Heart left ventricle (tissue), 16 donors: ENCODE results near the gene CDC42. TPM values are rescaled to one million over a fixed set of nuclear protein-coding genes. Genes with fewer than 3 reads are reported as not detected.
A peak's percentile ranks its signal among the peaks of the same experiment; 100 is the strongest.

Experiments
- ATAC-seq, 4 donors: fragments of 200-7000 bp; cut with Tn5 transposase; one replicate each; pipeline ENCODE4 v1.9.1; 2020 to 2022; ENCODE audit warnings: moderate library complexity in 4 of 4, mild to moderate bottlenecking in 3 of 4, moderate number of reproducible peaks in 1 of 4
- DNase-seq, 5 donors: peaks; one replicate each; pipeline ENCODE4 v3.0.0-alpha.2; 2020
- H3K27ac ChIP-seq, 12 donors: fragments of 200-600 bp; sonication (generic) in 4 of 12; one replicate each; pipeline versions ENCODE4 v1.5.0 to v1.8.0; 2016 to 2022; ENCODE audit warnings: mild to moderate bottlenecking in 2 of 12
- H3K27me3 ChIP-seq, 9 donors: fragments of 200-600 bp; sonication (generic) in 2 of 9; one replicate each; pipeline versions ENCODE4 v1.5.1 to v1.8.0; 2016 to 2022; ENCODE audit warnings: mild to moderate bottlenecking in 3 of 9
- H3K36me3 ChIP-seq, 9 donors: fragments of 200-600 bp; sonication (generic) in 2 of 9; one replicate each; pipeline versions ENCODE4 v1.5.0 to v1.8.0; 2018 to 2022; ENCODE audit warnings: mild to moderate bottlenecking in 2 of 9
- H3K4me1 ChIP-seq, 12 donors: fragments of 200-600 bp; sonication (generic) in 4 of 12; one replicate each; pipeline versions ENCODE4 v1.5.0 to v1.8.0; 2016 to 2022; ENCODE audit warnings: mild to moderate bottlenecking in 3 of 12
- H3K4me3 ChIP-seq, 12 donors: fragments of 200-600 bp; sonication (generic) in 4 of 12; one replicate each; pipeline versions ENCODE4 v1.5.0 to v1.8.0; 2017 to 2022; ENCODE audit warnings: mild to moderate bottlenecking in 9 of 12, moderate library complexity in 4 of 12
- H3K9me3 ChIP-seq, 12 donors: fragments of 200-600 bp; sonication (generic) in 4 of 12; one replicate each; pipeline versions ENCODE4 v1.5.0 to v1.8.0; 2016 to 2022; ENCODE audit warnings: mild to moderate bottlenecking in 1 of 12
- CTCF ChIP-seq, 12 donors: fragments of 200-600 bp; sonication (generic) in 4 of 12; IDR thresholded peaks; one replicate each; pipeline versions ENCODE4 v1.5.0 to v1.8.0; 2018 to 2022; ENCODE audit warnings: antibody characterized with exemption in 12 of 12, mild to moderate bottlenecking in 5 of 12
- POLR2A ChIP-seq, 2 donors: fragments of 450-650 bp; IDR thresholded peaks; one replicate each; pipeline ENCODE4 v1.6.1; 2017; ENCODE audit warnings: antibody characterized with exemption in 2 of 2, mild to moderate bottlenecking in 2 of 2, moderate library complexity in 2 of 2
- WGBS, 4 donors: extraction: QIAGEN DNeasy Blood & Tissue Kit in 2 of 4; methylation state at CpG; one replicate each; pipeline versions ENCODE4 v1.1.5 to v1.1.7; 2013 to 2018; 5-methylcytosine and 5-hydroxymethylcytosine counted together
- intact Hi-C, 10 donors: fragments of 100-400 bp; cut with DNase I; formaldehyde crosslinking; loops; one replicate each; pipeline versions ENCODE4 v1.11.1 to v1.14.2; 2022
- polyA plus RNA-seq, 2 donors: library from polyadenylated mRNA; stranded (reverse); fragments of 200-250 nt; gene quantifications; one replicate each; pipeline ENCODE4 v1.2.3, GENCODE V29; 2013
- total RNA-seq, 9 donors: library from RNA; depleted of rRNA in 2 of 9; stranded (reverse); fragments of >200 nt in 2 of 9; fragmentation: NEBNext Ultra II Directional in 3 of 9; extraction: Animal tissue kit (Norgen Biotek cat#: 25700) in 3 of 9; gene quantifications; one replicate each; pipeline versions ENCODE4 v1.1.0 to v1.2.4, GENCODE V29; 2016 to 2023
- donor health status: ischemic (EF 13 %, LVEDD 7.1; RV severe dilation, severe dysfunction).
- donor health status: healthy with polysubstance abuse.
- donor health status: DM: no; HTN: yes; CAD: no.
- donor health status: DM: no; HTN: no; CAD: no.
- donor health status: ischemic (EF 25% LVEDD 6.9; RV normal size, moderate dysfunction).
- donor health status: ischemic (EF 25% LVEDD 5.7; RV mildly dilated, moderate dysfunction).
- donor health status: healthy.
- donor health status: DM: yes; HTN: yes; CAD: no.
- donor health status: ischemic (EF 35%, LVEDD 5.7; RV mildly dilated, moderate dysfunction).
- donor health status: nonischemic (EF 11% LVEDD 7.7; RV severe dilation, severe dysfunction).
- donor health status: DM: yes; HTN: yes; CAD: no.
- donor health status: PGD.
- donor health status: ischemic (EF 29% LVEDD 5.4; RV normal size, mild dysfunction).
- donor health status: nonischemic (EF 23%, LVEDD 6.1; RV moderate dilation, normal function).

CDC42 gene
- total and polyA plus RNA-seq, 11 donors = 74.3 to 260 (median 184) TPM

- Histone ChIP-seq H3K4me1 (peaks cover 20 to 92% (median 70%) of the 10 kb centered on the region in 12 donors), H3K27ac (peak overlapping the region in 2 of 12 donors; percentile 18 to 63), H3K4me3 (no peak overlapping the region), H3K36me3 (peaks cover 0 to 68% (median 27%) of the 10 kb centered on the region in 9 donors), H3K27me3 (no peaks in the 10 kb centered on the region), H3K9me3 (peaks cover 0 to 1% (median 0%) of the 10 kb centered on the region in 12 donors)
- ATAC-seq (peak in 3 of 4 donors; percentile 11 to 35 (median 26)), DNase-seq (no peak)
- intact Hi-C loops = no loop called here
- TF ChIP-seq POLR2A (IDR thresholded peaks at IDR 0.05) = no peak
- TF ChIP-seq CTCF (IDR thresholded peaks at IDR 0.05) = no peak
- 43 to 58% (median 51%) methylated on average over 2 of the region's 2 CpGs for WGBS, 4 donors
Observed at GRCh38 chr1:22075718-22076117, 23.2 kb downstream of the CDC42 start.

GRCh38 chr1:22076346-22076745 lies 23.8 kb downstream of the CDC42 start:
- Histone ChIP-seq H3K27ac (peak overlapping the region in 2 of 12 donors; percentile 18 to 63), H3K27me3 (no peaks in the 10 kb centered on the region), H3K4me3 (no peak overlapping the region), H3K9me3 (no peaks in the 10 kb centered on the region), H3K4me1 (peaks cover 20 to 89% (median 75%) of the 10 kb centered on the region in 12 donors), H3K36me3 (peaks cover 0 to 75% (median 33%) of the 10 kb centered on the region in 9 donors)
- ATAC-seq = no peak
- intact Hi-C loops = no loop called here
- whole genome bisulfite sequencing, 4 donors = 91 to 96% (median 93%) methylated on average over 3 of the region's 3 CpGs
- DNase-seq = no peak
- TF ChIP-seq POLR2A (IDR thresholded peaks at IDR 0.05) = no peak
- TF ChIP-seq CTCF (IDR thresholded peaks at IDR 0.05) = no peak

- 19 to 25% (median 21%) methylated on average over 5 of the region's 5 CpGs for WGBS, 4 donors
Observed at GRCh38 chr1:22077728-22078127, 25.2 kb downstream of the CDC42 start.

GRCh38 chr1:22078133-22078532 lies 25.6 kb downstream of the CDC42 start:
- intact Hi-C loops = no loop called here

More at GRCh38 chr1:22077728-22078127, 25.2 kb downstream of the CDC42 start:
- DNase-seq = no peak
- Histone ChIP-seq H3K27me3 (no peaks in the 10 kb centered on the region), H3K27ac (peak overlapping the region in 1 of 12 donors; percentile 7), H3K9me3 (no peaks in the 10 kb centered on the region), H3K4me3 (no peak overlapping the region), H3K4me1 (peaks cover 20 to 85% (median 67%) of the 10 kb centered on the region in 12 donors), H3K36me3 (peaks cover 0 to 83% (median 47%) of the 10 kb centered on the region in 9 donors)
- intact Hi-C loops = no loop called here
- ATAC-seq = peak in 3 of 4 donors; percentile 41 to 48 (median 42)
- no peak for TF ChIP-seq CTCF (IDR thresholded peaks at IDR 0.05)
- no peak for TF ChIP-seq POLR2A (IDR thresholded peaks at IDR 0.05)

More at GRCh38 chr1:22078133-22078532, 25.6 kb downstream of the CDC42 start:
- Histone ChIP-seq H3K27me3 (no peaks in the 10 kb centered on the region), H3K9me3 (no peaks in the 10 kb centered on the region), H3K4me3 (no peak overlapping the region), H3K4me1 (peaks cover 20 to 84% (median 64%) of the 10 kb centered on the region in 12 donors), H3K27ac (no peak overlapping the region), H3K36me3 (peaks cover 0 to 87% (median 51%) of the 10 kb centered on the region in 9 donors)
- ATAC-seq = no peak
- no peak for DNase-seq
- no peak for TF ChIP-seq CTCF (IDR thresholded peaks at IDR 0.05)
- TF ChIP-seq POLR2A (IDR thresholded peaks at IDR 0.05) = no peak
- WGBS, 4 donors = 55 to 67% (median 59%) methylated on average over 2 of the region's 2 CpGs
